ENCODE results near the gene MYOCD.

- TF ChIP-seq CTCF (IDR thresholded peaks at IDR 0.05), result no peak
- no peak for TF ChIP-seq POLR2A (IDR thresholded peaks at IDR 0.05)
Observed at GRCh38 chr17:12632785-12633184, 32.9 kb upstream of the MYOCD start.
